ENCODE measurements around the gene WRAP73. TPM values are rescaled to one million over a fixed set of nuclear protein-coding genes. Genes with fewer than 3 reads are reported as not detected.
A peak's percentile ranks its signal among the peaks of the same experiment; 100 is the strongest.

WRAP73 gene
- total RNA-seq, 1 donor, result 10.0 TPM

- peak; percentile 22 for DNase-seq (ENCODE audit: low read depth)
- no peak overlapping the region for H3K4me3 ChIP-seq (ENCODE audit: low read depth, low read length)
- TF ChIP-seq CTCF (IDR thresholded peaks at IDR 0.05; ENCODE audit: insufficient read depth, low read length), result peak; percentile 73
These were observed 34.9 kb downstream of the WRAP73 start for GRCh38 chr1:3614755-3615742.

GRCh38 chr1:3612123-3612522 is 37.8 kb downstream of the WRAP73 start:
- TF ChIP-seq CTCF (IDR thresholded peaks at IDR 0.05; ENCODE audit: insufficient read depth, low read length), result no peak
- no peak for DNase-seq (ENCODE audit: low read depth)
- H3K4me3 ChIP-seq (ENCODE audit: low read depth, low read length), result no peak overlapping the region

GRCh38 chr1:3611170-3612019 is 38.5 kb downstream of the WRAP73 start, which contains the start of gene MEGF6:
TSS of gene MEGF6 (minus strand) at chr1:3611508. CDS start at chr1:3611268, 240 bp downstream.
- peak within 1 kb of the TSS; percentile 33 for H3K4me3 ChIP-seq (ENCODE audit: low read depth, low read length)
- DNase-seq (ENCODE audit: low read depth), result no peak
- TF ChIP-seq CTCF (IDR thresholded peaks at IDR 0.05; ENCODE audit: insufficient read depth, low read length), result no peak

DNA sequence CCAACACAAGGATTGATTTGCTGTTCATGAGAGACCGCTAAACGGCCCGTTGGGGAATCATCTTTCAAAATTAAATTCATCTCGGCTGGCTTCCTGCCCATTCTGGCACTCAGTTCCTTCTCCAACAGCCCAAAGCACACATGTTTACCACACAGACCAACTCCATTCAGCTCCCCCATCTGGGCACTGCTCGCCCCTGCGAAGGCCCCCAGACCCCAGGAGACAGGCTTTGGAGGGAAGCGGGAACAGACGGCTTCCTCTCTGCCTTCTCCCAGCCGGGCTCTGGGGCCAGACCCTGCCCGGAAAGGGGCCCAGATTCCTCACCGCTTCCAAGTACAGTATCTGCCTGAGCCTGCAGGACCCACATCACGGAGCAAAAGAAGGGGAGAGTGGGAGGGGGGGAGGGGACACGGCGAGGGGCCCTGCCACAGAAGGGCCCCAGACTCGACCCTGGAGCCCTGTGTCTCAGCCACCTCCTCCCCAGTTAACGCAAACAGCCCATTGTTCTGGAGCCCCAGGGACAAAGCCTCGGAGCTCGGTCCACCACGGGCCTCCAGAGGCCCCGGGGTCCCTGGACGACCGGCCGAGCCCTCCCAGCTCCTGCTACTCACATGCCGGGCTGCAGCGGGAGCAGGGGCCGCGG is 39.3 kb downstream of the WRAP73 start:
- TF ChIP-seq CTCF (IDR thresholded peaks at IDR 0.05; ENCODE audit: insufficient read depth, low read length), result no peak
- DNase-seq (ENCODE audit: low read depth), result peak; percentile 43
- peak overlapping the region; percentile 5 for H3K4me3 ChIP-seq (ENCODE audit: low read depth, low read length)

GRCh38 chr1:3609769-3610526 is 40.0 kb downstream of the WRAP73 start:
- no peak for DNase-seq (ENCODE audit: low read depth)
- no peak overlapping the region for H3K4me3 ChIP-seq (ENCODE audit: low read depth, low read length)
- TF ChIP-seq CTCF (IDR thresholded peaks at IDR 0.05; ENCODE audit: insufficient read depth, low read length), result no peak

Measured in fibroblast of the aortic adventitia (primary cell).